ENCODE measurements around the gene NHEJ1. TPM values are rescaled to one million over a fixed set of nuclear protein-coding genes. Genes with fewer than 3 reads are reported as not detected.

Gene NHEJ1
- total RNA-seq, 1 experiment from 2014 or later, result 21.7 TPM

- Histone ChIP-seq H3K9me3 (replicated peaks) (no peaks in the 10 kb centered on the region), H3K4me3 (no peak overlapping the region), H3K4me1 (no peaks in the 10 kb centered on the region), H3K27me3 (no peaks in the 10 kb centered on the region), H3K27ac (no peak overlapping the region), H3K36me3 (no peaks in the 10 kb centered on the region)
- no peak for DNase-seq
These were observed 34.7 kb downstream of the NHEJ1 start for GRCh38 chr2:219125886-219126270.

DNA sequence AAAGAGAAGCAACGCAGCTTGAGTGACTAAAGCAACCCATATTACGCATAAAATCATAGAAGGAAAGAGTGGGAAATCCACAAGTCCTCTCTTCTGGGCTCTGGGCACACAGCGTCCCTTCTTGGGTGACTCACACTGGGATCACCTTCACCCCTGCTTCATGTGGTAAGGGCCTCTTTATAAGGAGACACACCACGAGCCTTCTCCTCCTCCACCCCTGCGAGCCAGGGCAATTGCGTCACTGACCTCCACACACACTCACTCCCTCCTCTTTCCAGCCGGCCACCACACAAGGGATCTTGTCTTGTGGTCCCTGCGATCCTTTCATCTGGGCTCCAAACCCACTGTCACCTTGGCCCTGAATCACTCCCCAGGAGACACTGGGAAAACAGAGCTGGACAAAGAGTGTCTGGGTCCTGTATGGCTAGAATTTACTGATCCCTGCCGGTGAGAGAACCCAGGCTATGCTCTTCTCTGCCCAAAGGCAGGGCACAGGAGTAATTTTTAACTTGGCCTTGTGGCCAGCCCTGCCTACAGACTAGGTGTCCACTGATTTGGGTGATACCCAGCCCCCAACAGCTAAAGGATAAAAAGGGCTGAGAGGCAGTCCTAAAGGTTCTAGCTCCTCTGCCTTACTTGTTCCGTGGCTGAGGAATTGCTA is 35.3 kb downstream of the NHEJ1 start:
- H3K9me3 ChIP-seq (replicated peaks), result no peaks in the 10 kb centered on the region
- no peaks in the 10 kb centered on the region for H3K27me3 ChIP-seq
- H3K27ac ChIP-seq, result no peak overlapping the region
- no peak overlapping the region for H3K4me3 ChIP-seq
- no peak for DNase-seq
- no peaks in the 10 kb centered on the region for H3K36me3 ChIP-seq
- no peaks in the 10 kb centered on the region for H3K4me1 ChIP-seq

DNA sequence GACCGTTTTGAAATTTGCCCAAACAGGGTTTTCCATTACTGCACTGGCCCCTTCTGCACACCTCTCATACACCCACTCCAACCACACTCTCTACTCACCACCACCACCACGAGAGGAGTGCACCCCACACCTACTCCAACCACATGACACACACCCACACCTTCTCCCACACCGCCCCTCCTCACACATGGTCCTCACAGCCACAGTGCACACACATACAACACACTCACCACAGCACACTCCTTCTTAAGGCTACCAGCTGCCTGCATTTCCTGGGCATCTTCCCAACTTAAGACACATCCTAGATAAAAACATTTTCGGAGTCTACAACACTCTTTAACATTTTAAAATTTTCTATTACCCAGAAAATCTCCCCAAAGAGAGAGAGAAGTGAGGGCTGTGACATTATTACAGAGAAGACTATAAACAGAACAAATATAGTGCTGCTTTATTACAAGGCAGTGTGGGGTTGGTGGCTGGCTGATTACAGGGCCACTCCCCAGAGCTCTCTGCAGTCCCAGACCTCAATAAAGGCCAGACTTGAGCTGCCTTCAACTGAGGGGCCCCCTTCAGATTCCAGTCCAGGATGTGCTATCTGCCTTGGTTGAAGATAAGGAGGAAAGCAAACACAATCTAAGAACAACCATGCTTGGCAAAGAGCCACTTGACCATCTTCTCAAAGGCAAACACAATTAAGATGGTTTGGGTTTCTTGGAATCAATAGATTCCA is 36.1 kb downstream of the NHEJ1 start:
- H3K4me3 ChIP-seq, result no peak overlapping the region
- no peaks in the 10 kb centered on the region for H3K4me1 ChIP-seq
- no peak overlapping the region for H3K27ac ChIP-seq
- H3K9me3 ChIP-seq (replicated peaks), result no peaks in the 10 kb centered on the region
- H3K36me3 ChIP-seq, result no peaks in the 10 kb centered on the region
- H3K27me3 ChIP-seq, result no peaks in the 10 kb centered on the region
- DNase-seq, result no peak

GRCh38 chr2:219123356-219124135 is 37.1 kb downstream of the NHEJ1 start:
- DNase-seq, result no peak
- no peaks in the 10 kb centered on the region for H3K36me3 ChIP-seq
- H3K27me3 ChIP-seq, result no peaks in the 10 kb centered on the region
- H3K27ac ChIP-seq, result no peak overlapping the region
- no peaks in the 10 kb centered on the region for H3K9me3 ChIP-seq (replicated peaks)
- no peaks in the 10 kb centered on the region for H3K4me1 ChIP-seq
- no peak overlapping the region for H3K4me3 ChIP-seq

DNA sequence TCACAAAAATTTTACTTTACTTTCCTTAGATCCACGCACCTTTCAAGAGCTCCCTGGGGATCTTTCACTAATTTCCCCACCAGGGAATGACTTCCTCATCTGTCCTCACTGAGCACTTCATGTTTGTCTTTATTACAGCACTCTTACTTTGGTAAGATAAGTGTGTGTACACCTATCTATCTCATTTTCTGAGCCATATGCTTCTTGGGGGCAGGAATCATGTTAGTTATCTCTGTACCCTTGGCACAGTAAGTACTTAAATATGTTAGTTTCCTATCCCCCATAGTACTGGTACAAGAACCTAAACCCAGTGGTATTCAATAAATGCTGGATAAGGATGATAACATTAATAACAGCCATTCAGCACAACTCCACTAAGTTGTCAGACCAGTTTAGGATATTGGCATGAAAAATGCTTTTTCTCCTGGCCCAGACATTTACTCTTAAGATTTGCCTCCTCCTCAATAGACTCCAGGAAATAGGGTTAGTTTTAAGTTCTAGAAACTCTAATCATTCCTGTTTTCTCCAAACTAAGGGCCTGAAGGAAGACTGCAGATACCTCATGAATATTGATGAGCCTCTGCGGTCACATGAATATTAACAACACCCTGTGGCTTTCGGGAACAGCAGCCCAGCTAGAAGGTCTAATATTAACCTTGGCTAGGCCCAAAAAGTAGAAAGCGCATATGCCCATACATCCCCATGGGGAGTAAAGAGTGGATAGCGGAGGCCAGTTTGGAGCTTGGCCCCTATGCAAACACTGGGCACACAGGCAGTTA is 38.2 kb downstream of the NHEJ1 start:
- no peaks in the 10 kb centered on the region for H3K9me3 ChIP-seq (replicated peaks)
- no peak overlapping the region for H3K27ac ChIP-seq
- H3K4me3 ChIP-seq, result no peak overlapping the region
- no peaks in the 10 kb centered on the region for H3K4me1 ChIP-seq
- no peaks in the 10 kb centered on the region for H3K27me3 ChIP-seq
- no peaks in the 10 kb centered on the region for H3K36me3 ChIP-seq
- DNase-seq, result no peak

- Histone ChIP-seq H3K36me3 (no peaks in the 10 kb centered on the region), H3K4me1 (no peaks in the 10 kb centered on the region), H3K27me3 (no peaks in the 10 kb centered on the region), H3K9me3 (replicated peaks) (no peaks in the 10 kb centered on the region), H3K4me3 (no peak overlapping the region), H3K27ac (no peak overlapping the region)
- no peak for DNase-seq
These were observed 40.5 kb downstream of the NHEJ1 start for GRCh38 chr2:219120082-219120481.

DNA sequence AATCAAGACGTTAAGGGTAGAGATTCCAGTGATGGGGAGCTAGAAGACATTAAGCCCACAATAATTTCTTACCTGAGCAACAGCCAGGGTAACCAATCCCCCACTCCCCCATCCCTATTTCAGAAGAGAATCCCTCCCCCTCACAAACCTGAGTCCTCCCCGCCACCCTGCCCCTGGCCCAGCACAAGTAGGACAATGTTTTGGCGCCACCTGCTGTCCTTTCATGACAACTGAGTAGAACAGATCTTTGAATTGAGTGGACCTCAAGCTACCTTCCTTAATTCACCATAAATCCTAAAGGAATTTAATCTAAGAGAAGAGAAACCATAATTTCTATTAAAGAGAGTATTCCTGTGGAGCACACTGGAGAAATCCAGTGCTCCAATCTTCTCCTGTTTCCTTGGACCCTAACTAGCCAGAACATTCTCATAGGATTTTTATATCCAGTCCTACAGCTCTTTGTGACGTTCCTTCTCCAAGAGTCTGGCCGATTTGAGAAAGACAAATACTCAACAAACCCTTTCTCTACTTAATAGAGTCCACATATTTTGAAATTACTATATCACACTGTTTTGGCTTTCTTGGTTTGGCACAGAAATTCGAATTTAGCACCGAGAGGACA is 41.1 kb downstream of the NHEJ1 start:
- no peaks in the 10 kb centered on the region for H3K36me3 ChIP-seq
- peak; percentile 62 to 81 for DNase-seq
- H3K27ac ChIP-seq, result no peak overlapping the region
- no peaks in the 10 kb centered on the region for H3K9me3 ChIP-seq (replicated peaks)
- H3K4me1 ChIP-seq, result no peaks in the 10 kb centered on the region
- no peak overlapping the region for H3K4me3 ChIP-seq
- no peaks in the 10 kb centered on the region for H3K27me3 ChIP-seq

GRCh38 chr2:219118504-219118903 is 42.1 kb downstream of the NHEJ1 start:
- H3K27ac ChIP-seq, result no peak overlapping the region
- H3K27me3 ChIP-seq, result no peaks in the 10 kb centered on the region
- H3K36me3 ChIP-seq, result no peaks in the 10 kb centered on the region
- no peaks in the 10 kb centered on the region for H3K9me3 ChIP-seq (replicated peaks)
- DNase-seq, result no peak
- H3K4me3 ChIP-seq, result no peak overlapping the region
- no peaks in the 10 kb centered on the region for H3K4me1 ChIP-seq

DNA sequence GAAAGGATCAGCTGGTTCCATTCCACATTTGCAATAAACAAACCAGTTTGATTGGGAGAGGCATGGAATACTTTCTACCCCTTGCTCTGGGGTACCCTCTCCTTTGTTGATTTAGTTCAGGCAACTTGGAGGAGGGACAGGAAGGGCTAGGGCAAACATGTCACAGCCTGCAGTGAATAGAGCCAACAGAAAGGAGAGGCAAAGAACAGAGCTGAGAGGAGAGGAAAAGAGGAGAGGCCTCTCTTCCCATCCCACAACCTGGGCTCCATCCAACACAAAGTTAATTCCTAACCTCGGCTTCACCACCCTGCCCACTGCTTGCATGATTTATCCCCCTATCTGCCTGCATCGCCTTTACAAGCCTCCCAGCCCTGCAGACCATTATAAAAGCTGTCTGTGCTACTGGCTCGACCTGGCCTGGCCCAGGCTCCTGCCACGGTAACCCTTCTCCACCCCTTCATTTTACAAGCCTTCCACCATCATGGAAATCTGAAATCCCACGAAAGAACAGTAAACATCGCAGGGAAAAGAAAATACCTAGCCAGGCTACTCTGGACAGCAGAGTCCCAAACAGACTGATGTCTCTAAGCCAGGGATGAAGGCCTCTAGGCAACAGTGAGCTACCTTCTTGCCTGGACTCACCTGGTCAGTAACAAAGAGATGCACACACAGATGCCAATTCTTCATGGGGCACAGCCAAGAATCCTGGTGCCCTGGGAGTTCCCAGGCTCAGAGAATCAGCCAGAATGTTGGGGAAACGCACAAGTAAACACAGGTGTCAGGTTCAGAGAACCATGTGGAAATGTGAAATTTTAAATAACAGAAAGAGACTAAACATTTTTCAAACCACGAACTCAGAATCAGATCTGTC is 43.6 kb downstream of the NHEJ1 start:
- H3K27ac ChIP-seq, result no peak overlapping the region

GRCh38 chr2:219112651-219113338 is 47.8 kb downstream of the NHEJ1 start:
- Histone ChIP-seq H3K4me1 (no peaks in the 10 kb centered on the region), H3K36me3 (no peaks in the 10 kb centered on the region), H3K27ac (no peak overlapping the region), H3K9me3 (replicated peaks) (no peaks in the 10 kb centered on the region), H3K27me3 (no peaks in the 10 kb centered on the region), H3K4me3 (no peak overlapping the region)
- DNase-seq, result no peak

More for the DNA sequence above, 43.6 kb downstream of the NHEJ1 start:
- no peaks in the 10 kb centered on the region for H3K4me1 ChIP-seq
- H3K4me3 ChIP-seq, result no peak overlapping the region
- no peaks in the 10 kb centered on the region for H3K36me3 ChIP-seq
- no peaks in the 10 kb centered on the region for H3K27me3 ChIP-seq
- no peak for DNase-seq
- no peaks in the 10 kb centered on the region for H3K9me3 ChIP-seq (replicated peaks)

- Histone ChIP-seq H3K4me3 (no peak overlapping the region), H3K27ac (no peak overlapping the region), H3K27me3 (no peaks in the 10 kb centered on the region), H3K9me3 (replicated peaks) (no peaks in the 10 kb centered on the region), H3K36me3 (no peaks in the 10 kb centered on the region), H3K4me1 (no peaks in the 10 kb centered on the region)
- DNase-seq, result no peak
These were observed 48.6 kb downstream of the NHEJ1 start for GRCh38 chr2:219112062-219112406.

DNA sequence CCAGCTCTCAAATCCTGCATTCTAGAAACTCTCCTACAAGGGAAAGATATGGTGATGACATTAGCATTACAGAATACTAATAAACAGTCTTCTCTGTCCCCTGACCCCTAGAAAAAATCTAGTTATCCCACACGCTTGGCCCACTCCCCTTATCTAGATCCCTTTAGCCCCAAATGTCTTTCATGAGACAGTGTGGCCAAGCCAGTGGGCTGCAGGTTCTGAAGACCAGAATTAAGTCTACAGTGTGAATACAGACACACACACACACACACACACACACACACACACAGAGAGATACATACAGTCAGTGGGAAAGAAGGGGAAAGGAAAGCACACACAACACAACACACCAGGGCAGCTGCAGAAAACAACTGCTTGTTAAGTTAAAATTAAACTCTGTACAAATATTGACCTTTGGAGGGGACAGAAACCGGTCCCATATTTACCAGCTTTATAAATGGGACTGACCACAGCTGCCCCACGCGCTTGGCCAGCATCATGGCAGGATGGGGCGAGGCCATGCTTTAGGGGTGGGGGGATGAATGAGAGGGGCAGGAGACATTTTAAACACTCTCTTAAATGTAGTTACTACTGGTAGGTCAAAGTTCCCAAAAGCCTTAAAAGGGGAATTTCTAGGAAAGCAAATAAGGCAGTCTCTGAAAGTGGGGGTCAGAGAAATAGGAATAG is 49.1 kb downstream of the NHEJ1 start:
- Histone ChIP-seq H3K4me1 (no peaks in the 10 kb centered on the region), H3K27me3 (no peaks in the 10 kb centered on the region), H3K4me3 (no peak overlapping the region), H3K36me3 (no peaks in the 10 kb centered on the region), H3K27ac (no peak overlapping the region), H3K9me3 (replicated peaks) (no peaks in the 10 kb centered on the region)
- DNase-seq, result no peak

- no peak for DNase-seq
- Histone ChIP-seq H3K9me3 (replicated peaks) (no peaks in the 10 kb centered on the region), H3K27ac (no peak overlapping the region), H3K4me1 (no peaks in the 10 kb centered on the region), H3K4me3 (no peak overlapping the region), H3K27me3 (no peaks in the 10 kb centered on the region), H3K36me3 (no peaks in the 10 kb centered on the region)
These were observed 51.1 kb downstream of the NHEJ1 start for GRCh38 chr2:219109471-219109870.
